Endothelial cell (in vitro differentiated cells): ENCODE measurements around the gene TFDP2. TPM values are rescaled to one million over a fixed set of nuclear protein-coding genes. Genes with fewer than 3 reads are reported as not detected.
"Not testable (repeated sequence)": the region's sequence is repeated elsewhere in the genome, so short reads cannot be mapped to it uniquely, and the experiment has no call there.

ENCODE experiments used
- DNase-seq: peaks from one replicate; pipeline ENCODE4 v3.0.0; 2021; ENCODE audit warnings: low spot score
- H3K27ac Mint-ChIP-seq: one replicate; pipeline ENCODE4 v1.8.0; 2021; ENCODE audit warnings: mixed read lengths, inconsistent platforms; ENCODE audit not compliant: unreplicated experiment
- H3K27me3 Mint-ChIP-seq: one replicate; pipeline ENCODE4 v1.8.0; 2021; ENCODE audit warnings: mild to moderate bottlenecking, moderate library complexity, mixed read lengths, inconsistent platforms; ENCODE audit not compliant: unreplicated experiment
- H3K36me3 Mint-ChIP-seq: one replicate; pipeline ENCODE4 v1.8.0; 2021; ENCODE audit warnings: mild to moderate bottlenecking, low read depth, mixed read lengths, inconsistent platforms; ENCODE audit not compliant: unreplicated experiment
- H3K4me1 Mint-ChIP-seq: one replicate; pipeline ENCODE4 v1.8.0; 2021; ENCODE audit warnings: mild to moderate bottlenecking, mixed read lengths, inconsistent platforms; ENCODE audit not compliant: unreplicated experiment
- H3K4me3 Mint-ChIP-seq: one replicate; pipeline ENCODE4 v1.8.0; 2021; ENCODE audit warnings: mild to moderate bottlenecking, mixed read lengths, inconsistent platforms; ENCODE audit not compliant: unreplicated experiment
- H3K9me3 Mint-ChIP-seq: one replicate; pipeline ENCODE4 v1.8.0; 2021; ENCODE audit warnings: mixed read lengths, inconsistent platforms; ENCODE audit not compliant: unreplicated experiment
- total RNA-seq: library from RNA; stranded (reverse); fragmentation: NEBNext Ultra II Directional; extraction: Animal tissue kit (Norgen Biotek cat#: 25700); gene quantifications from one replicate; pipeline ENCODE4 v1.2.1, GENCODE V29; 2021; ENCODE audit not compliant: unreplicated experiment
- TF ChIP-seq, protein P1 (sequence below): fragments of 200-600 bp; sonication (generic); IDR thresholded peaks from one replicate; pipeline ENCODE4 v1.5.0; 2021; ENCODE audit warnings: antibody characterized with exemption; ENCODE audit not compliant: unreplicated experiment

Gene TFDP2
- total RNA-seq, 1 donor from 2014 or later: 31.1 TPM

DNA sequence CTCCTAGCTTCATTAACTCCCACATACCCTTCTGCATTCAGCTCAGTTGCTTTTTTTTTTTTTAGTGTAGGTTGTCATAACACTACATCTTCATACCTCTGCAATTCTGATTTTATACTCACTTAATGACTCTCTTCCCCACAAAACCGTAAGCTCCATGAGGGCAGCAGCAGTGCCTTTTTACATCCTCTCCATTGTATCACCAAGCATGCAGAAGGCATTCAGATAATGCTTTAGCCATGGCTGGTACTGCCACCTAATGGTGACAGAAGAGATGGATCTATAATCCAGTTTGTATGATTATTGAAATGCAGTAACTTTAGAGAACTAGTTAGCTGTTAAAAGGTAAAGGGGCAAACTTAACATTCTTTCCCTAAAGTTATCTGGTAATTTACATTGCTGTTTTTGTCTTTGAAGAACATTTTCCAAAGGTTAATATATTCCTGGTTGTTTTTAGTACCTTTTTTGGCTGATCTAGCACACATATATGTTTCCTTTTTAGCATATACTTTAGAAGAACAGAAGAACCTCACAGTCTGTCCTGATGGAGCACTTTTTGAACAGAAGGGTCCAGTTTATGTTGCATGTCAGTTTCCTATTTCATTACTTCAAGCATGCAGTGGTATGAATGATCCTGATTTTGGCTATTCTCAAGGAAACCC, 236.1 kb downstream of the TFDP2 start:
- no peaks in the 10 kb centered on the region for H3K9me3 Mint-ChIP-seq
- peak overlapping the region; percentile 70 for H3K4me3 Mint-ChIP-seq
- no peaks in the 10 kb centered on the region for H3K4me1 Mint-ChIP-seq
- no peak overlapping the region for H3K27ac Mint-ChIP-seq
- no peaks in the 10 kb centered on the region for H3K27me3 Mint-ChIP-seq
- DNase-seq: peak; percentile 28
- TF ChIP-seq, protein P1, sequence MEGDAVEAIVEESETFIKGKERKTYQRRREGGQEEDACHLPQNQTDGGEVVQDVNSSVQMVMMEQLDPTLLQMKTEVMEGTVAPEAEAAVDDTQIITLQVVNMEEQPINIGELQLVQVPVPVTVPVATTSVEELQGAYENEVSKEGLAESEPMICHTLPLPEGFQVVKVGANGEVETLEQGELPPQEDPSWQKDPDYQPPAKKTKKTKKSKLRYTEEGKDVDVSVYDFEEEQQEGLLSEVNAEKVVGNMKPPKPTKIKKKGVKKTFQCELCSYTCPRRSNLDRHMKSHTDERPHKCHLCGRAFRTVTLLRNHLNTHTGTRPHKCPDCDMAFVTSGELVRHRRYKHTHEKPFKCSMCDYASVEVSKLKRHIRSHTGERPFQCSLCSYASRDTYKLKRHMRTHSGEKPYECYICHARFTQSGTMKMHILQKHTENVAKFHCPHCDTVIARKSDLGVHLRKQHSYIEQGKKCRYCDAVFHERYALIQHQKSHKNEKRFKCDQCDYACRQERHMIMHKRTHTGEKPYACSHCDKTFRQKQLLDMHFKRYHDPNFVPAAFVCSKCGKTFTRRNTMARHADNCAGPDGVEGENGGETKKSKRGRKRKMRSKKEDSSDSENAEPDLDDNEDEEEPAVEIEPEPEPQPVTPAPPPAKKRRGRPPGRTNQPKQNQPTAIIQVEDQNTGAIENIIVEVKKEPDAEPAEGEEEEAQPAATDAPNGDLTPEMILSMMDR: peak; percentile 41
- H3K36me3 Mint-ChIP-seq: peaks cover 48% of the 10 kb centered on the region

DNA sequence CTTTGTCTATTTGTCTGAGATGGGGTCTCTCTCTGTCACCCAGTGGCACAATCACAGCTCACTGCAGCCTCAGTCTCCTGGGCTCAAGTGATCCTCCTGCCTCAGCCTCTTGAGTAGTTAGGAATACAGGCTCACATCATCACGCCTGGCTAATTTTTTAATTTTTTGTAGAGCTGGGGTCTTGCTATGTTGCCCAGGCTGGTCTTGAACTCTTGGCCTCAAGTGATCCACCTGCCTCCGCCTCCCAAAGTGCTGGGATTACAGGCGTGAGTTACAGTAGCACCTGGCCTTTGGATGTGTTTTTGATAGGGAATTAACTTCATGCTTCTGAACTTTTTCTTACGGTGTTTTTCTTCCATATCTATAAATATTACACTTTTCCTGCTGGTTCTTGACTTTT, 239.4 kb downstream of the TFDP2 start:
- DNase-seq, H3K4me1 Mint-ChIP-seq, H3K27me3 Mint-ChIP-seq, H3K27ac Mint-ChIP-seq, H3K9me3 Mint-ChIP-seq, H3K4me3 Mint-ChIP-seq: not testable (repeated sequence)
- peaks cover 43% of the 10 kb centered on the region for H3K36me3 Mint-ChIP-seq

DNA sequence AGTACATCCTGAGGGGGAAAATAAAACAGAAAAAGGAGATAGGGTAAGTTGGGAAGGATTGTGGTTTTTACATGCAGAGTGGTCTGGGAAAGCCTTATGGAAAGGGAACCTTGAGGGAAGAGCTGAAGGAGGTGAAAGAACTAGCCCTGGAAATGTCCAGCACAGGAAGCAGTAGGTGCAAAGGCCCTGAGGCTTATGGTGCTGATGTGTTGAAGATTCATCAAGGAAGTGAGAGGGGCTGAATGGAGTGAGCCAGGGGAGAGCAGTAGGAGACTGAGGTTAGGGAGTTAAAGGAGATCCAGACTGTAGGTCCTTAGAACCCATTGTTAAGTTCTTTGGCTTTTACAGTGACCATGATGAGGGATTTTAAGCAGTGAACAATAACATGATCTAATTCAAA, 239.9 kb downstream of the TFDP2 start:
- no peak overlapping the region for H3K27ac Mint-ChIP-seq
- H3K36me3 Mint-ChIP-seq: peaks cover 43% of the 10 kb centered on the region
- H3K4me1 Mint-ChIP-seq: no peaks in the 10 kb centered on the region

DNA sequence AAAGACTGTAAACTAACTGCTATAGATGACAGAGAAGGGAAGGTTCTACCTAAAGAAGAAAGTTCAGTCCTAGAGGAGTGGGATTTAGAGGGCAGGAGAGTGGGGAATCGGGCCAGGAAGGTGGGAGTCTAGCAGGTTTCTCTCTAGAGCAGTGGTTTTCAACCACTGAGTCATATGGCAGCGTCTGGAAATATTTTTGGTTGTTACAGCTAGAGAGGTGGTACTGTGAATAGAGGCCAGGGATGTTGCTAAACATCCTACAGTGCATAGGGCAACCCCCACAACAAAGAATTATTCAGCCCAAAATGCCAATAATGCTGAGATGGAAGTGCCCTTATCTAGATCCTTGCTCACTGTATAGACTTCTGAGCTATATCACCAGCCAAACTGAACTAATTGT, 244.2 kb downstream of the TFDP2 start:
- H3K27me3 Mint-ChIP-seq: no peaks in the 10 kb centered on the region
- peaks cover 31% of the 10 kb centered on the region for H3K36me3 Mint-ChIP-seq
- H3K9me3 Mint-ChIP-seq: no peaks in the 10 kb centered on the region
- H3K4me1 Mint-ChIP-seq: peaks cover 4% of the 10 kb centered on the region
- H3K27ac Mint-ChIP-seq: no peak overlapping the region
- no peak overlapping the region for H3K4me3 Mint-ChIP-seq
- DNase-seq: no peak
- TF ChIP-seq, protein P1: no peak

More for the DNA sequence above, 239.9 kb downstream of the TFDP2 start:
- Mint-ChIP-seq H3K4me3 (peak overlapping the region; percentile 81), H3K9me3 (no peaks in the 10 kb centered on the region), H3K27me3 (no peaks in the 10 kb centered on the region)
- TF ChIP-seq, protein P1: no peak
- no peak for DNase-seq

DNA sequence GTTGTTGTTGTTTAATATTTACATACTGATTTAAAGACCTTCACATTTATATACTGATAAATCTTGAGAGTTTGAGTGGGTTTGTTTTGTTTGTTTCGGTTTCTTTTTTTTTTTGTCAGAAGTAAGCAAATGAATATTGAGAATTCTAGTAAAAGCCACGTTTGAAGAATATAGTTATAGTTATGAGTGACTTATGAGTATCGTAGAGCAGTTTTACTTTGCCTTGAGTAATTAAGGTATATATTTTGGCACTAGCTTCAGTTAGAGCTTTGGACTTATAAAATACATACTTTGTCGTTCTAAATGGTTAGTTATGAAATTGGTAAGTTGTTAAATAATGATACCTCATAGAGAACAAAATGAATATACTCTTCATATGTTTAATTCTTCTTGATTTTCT, 245.1 kb downstream of the TFDP2 start:
- Mint-ChIP-seq H3K4me3 (no peak overlapping the region), H3K36me3 (peaks cover 29% of the 10 kb centered on the region), H3K27ac (no peak overlapping the region), H3K9me3 (no peaks in the 10 kb centered on the region), H3K4me1 (peaks cover 4% of the 10 kb centered on the region), H3K27me3 (no peaks in the 10 kb centered on the region)
- no peak for DNase-seq
- TF ChIP-seq, protein P1: no peak
